ENCODE results near the gene C11orf97. TPM values are rescaled to one million over a fixed set of nuclear protein-coding genes. Genes with fewer than 3 reads are reported as not detected.

Gene C11orf97
- total RNA-seq, 1 experiment from 2014 or later = not detected

- BruUV-seq (replicated peaks) = no TSS peak
Measured at GRCh38 chr11:94533696-94534630, 21.7 kb downstream of the C11orf97 start.

DNA sequence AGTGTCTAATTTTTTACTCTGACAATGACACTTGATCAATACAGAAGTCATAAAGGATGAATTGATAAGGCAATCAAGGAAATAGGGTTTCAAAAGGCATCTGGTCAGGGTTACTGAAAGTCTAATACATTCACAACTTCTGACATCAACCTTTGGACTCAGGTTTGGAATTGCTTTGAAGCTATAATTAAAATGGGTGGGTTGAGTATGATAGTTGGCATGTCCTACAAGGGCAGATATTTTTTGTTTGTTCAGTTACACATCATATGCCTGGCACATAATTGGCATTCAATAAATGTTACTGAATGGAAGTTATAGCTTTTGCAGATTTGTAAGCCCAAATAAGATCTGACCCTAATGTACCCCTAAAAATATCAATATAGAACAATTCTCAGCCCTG is 24.1 kb downstream of the C11orf97 start:
- CTCF ChIA-PET = interaction anchor here (0.8 to 1.3 kb wide), 2 partner anchors 10 to 752 kb away, joined by 3 read pairs; partner anchors contain the start of gene MED17
- Mint-ChIP-seq H3K27ac (ENCODE audit: unreplicated experiment) (peak overlapping the region; percentile 45), H3K36me3 (ENCODE audit: insufficient read depth, unreplicated experiment) (peaks cover 11% of the 10 kb centered on the region), H3K27me3 (ENCODE audit: unreplicated experiment) (no peaks in the 10 kb centered on the region), H3K9me3 (ENCODE audit: low read depth, unreplicated experiment) (no peaks in the 10 kb centered on the region), H3K4me3 (ENCODE audit: low read depth, unreplicated experiment) (peak overlapping the region; percentile 4), H3K4me1 (ENCODE audit: low read depth, unreplicated experiment) (peaks cover 66% of the 10 kb centered on the region)
- intact Hi-C loops (cut with micrococcal nuclease; ENCODE audit: unreplicated experiment) = loop anchor here (5.0 kb wide), 1 partner anchor 66 kb away; no protein-coding TSS in a partner anchor
- no peak for DNase-seq
- no TSS peak for BruUV-seq (replicated peaks)
- no peak for TF ChIP-seq CTCF (IDR thresholded peaks at IDR 0.05; ENCODE audit: unreplicated experiment)

More at GRCh38 chr11:94533696-94534630, 21.7 kb downstream of the C11orf97 start:
- no peak for DNase-seq
- H3K27me3 Mint-ChIP-seq (ENCODE audit: unreplicated experiment) = no peaks in the 10 kb centered on the region
- no peaks in the 10 kb centered on the region for H3K9me3 Mint-ChIP-seq (ENCODE audit: low read depth, unreplicated experiment)
- peak overlapping the region; percentile 41 for H3K27ac Mint-ChIP-seq (ENCODE audit: unreplicated experiment)
- H3K4me1 Mint-ChIP-seq (ENCODE audit: low read depth, unreplicated experiment) = peaks cover 43% of the 10 kb centered on the region
- no peak overlapping the region for H3K4me3 Mint-ChIP-seq (ENCODE audit: low read depth, unreplicated experiment)
- no peak for TF ChIP-seq CTCF (IDR thresholded peaks at IDR 0.05; ENCODE audit: unreplicated experiment)
- intact Hi-C loops (cut with micrococcal nuclease; ENCODE audit: unreplicated experiment) = no loop called here
- CTCF ChIA-PET = no interaction called here
- H3K36me3 Mint-ChIP-seq (ENCODE audit: insufficient read depth, unreplicated experiment) = no peaks in the 10 kb centered on the region

GRCh38 chr11:94537031-94537600 is 24.9 kb downstream of the C11orf97 start:
- DNase-seq = no peak
- Mint-ChIP-seq H3K27me3 (ENCODE audit: unreplicated experiment) (no peaks in the 10 kb centered on the region), H3K4me3 (ENCODE audit: low read depth, unreplicated experiment) (peak overlapping the region; percentile 4), H3K4me1 (ENCODE audit: low read depth, unreplicated experiment) (peaks cover 73% of the 10 kb centered on the region), H3K27ac (ENCODE audit: unreplicated experiment) (peak overlapping the region; percentile 45), H3K36me3 (ENCODE audit: insufficient read depth, unreplicated experiment) (peaks cover 14% of the 10 kb centered on the region), H3K9me3 (ENCODE audit: low read depth, unreplicated experiment) (no peaks in the 10 kb centered on the region)
- intact Hi-C loops (cut with micrococcal nuclease; ENCODE audit: unreplicated experiment) = loop anchor here (5.0 kb wide), 1 partner anchor 65 kb away; no protein-coding TSS in a partner anchor
- CTCF ChIA-PET = interaction anchor here (0.6 to 1.3 kb wide), 3 partner anchors 11 to 753 kb away, joined by 3 read pairs; partner anchors contain the start of gene MED17
- TF ChIP-seq CTCF (IDR thresholded peaks at IDR 0.05; ENCODE audit: unreplicated experiment) = no peak
- BruUV-seq (replicated peaks) = no TSS peak

DNA sequence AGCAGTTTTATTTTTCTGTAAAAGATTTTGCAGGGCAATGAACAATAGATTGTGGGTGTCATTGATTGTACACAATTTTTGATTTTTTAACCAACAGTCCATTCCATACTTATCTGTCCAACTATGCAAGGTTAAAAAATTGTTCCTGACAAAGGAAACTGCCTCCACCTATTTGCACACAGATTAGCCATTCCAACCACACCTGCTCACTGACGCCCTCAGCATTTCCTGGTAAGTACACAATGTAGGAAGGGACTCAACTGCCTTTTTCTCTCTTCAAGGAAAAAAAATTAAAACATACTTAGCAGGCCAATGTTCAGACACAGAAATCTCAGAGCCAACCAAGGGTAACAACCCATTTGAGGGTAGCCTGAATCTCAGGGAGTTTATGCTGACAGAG is 27.2 kb downstream of the C11orf97 start:
- DNase-seq = peak; percentile 38
- no TSS peak for BruUV-seq (replicated peaks)
- Mint-ChIP-seq H3K27me3 (ENCODE audit: unreplicated experiment) (no peaks in the 10 kb centered on the region), H3K36me3 (ENCODE audit: insufficient read depth, unreplicated experiment) (peaks cover 34% of the 10 kb centered on the region), H3K9me3 (ENCODE audit: low read depth, unreplicated experiment) (no peaks in the 10 kb centered on the region), H3K27ac (ENCODE audit: unreplicated experiment) (peak overlapping the region; percentile 93), H3K4me1 (ENCODE audit: low read depth, unreplicated experiment) (peaks cover 56% of the 10 kb centered on the region), H3K4me3 (ENCODE audit: low read depth, unreplicated experiment) (peak overlapping the region; percentile 32)
- CTCF ChIA-PET = no interaction called here
- no peak for TF ChIP-seq CTCF (IDR thresholded peaks at IDR 0.05; ENCODE audit: unreplicated experiment)
- intact Hi-C loops (cut with micrococcal nuclease; ENCODE audit: unreplicated experiment) = loop anchor here (5.0 kb wide), 1 partner anchor 63 kb away; no protein-coding TSS in a partner anchor

Data from Calu3 (cell line).